HG03457 (cell line): Measurements from ENCODE around the gene KRT80.

ENCODE experiments used
- ATAC-seq: cut with Tn5 transposase; IDR thresholded peaks from one replicate; pipeline ENCODE4 v1.9.1; 2021; ENCODE audit warnings: moderate number of reproducible peaks; ENCODE audit not compliant: unreplicated experiment

The KRT80 gene

GRCh38 chr12:52199294-52199919 lies 7.6 kb upstream of the KRT80 start:
- ATAC-seq, result no peak

DNA sequence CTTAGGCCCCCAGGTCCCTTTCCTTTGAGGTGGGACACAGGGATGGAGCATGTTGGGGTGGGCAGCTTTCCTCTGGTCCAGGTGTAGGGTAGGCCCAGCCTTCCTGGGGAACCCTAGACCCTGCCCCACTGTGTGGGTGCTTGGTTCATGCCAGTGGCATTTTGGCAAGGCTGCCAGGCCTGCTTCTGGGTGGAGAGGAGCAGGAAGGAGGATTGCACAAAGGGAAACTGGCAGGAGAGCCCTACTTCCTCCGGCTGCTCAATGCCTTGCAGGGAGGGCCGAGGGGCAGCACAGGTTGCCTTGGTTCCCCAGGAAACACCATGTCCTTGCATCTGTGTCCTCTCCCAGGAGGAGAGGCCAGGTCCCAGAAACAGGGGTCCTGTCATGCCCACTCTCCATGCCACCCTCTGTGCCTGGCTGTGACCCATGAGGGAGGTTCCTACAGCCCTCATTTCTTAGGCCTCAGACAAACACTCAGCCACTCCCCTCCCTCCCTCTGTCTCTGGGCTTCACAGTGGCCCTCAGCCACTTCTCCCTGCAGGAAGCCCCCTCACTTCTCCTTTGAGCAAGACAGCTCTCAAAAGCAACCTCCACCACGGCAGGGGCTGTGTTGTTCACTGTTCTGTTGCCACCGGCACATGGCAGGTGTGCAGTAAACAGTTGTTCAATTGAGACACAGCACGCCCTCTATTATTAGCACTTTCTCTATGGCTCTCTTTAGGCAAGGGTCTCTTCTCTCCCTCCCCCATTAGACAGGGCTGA lies 6.8 kb upstream of the KRT80 start:
- no peak for ATAC-seq

DNA sequence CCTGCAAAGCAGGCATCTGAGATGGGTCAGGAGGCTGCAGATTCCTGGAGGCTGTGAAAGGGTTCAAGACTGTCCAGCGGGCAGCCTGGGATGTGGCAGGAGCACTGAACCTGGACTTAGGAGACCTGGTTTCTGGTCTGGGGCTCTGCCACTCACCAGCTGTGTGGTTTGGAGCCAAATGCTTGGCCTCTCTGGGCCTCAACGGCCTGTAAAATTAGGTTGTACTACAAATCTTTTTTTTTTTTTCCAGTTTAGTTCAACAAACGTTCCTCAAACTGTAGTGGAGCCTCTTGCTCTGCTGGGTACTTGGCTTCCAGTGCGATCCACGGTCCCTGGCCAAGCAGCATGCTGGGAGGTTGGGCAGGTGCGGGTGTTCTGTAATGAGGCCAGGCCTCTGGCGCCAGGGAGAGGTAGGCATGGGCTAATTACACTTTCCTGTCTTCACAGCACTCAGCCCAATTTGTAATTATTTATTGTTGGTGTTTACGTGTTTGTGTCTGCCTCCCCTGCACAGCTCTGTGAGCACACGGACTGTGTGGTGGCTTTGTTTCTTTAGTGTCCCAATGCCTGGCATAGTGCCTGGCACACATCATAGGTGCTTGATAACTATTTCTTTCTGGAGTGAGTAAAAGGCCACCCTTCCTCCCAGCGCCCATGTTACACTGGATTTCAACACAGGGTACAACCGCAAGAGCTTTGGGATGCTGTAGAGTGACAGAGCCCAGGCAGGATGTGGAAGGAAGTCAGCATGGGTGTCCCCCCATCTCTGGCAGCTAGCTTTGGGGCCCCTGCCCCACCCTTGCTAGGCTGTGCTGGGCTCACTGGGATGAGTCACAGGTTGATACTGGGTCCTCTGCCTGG lies 5.8 kb upstream of the KRT80 start:
- no peak for ATAC-seq

DNA sequence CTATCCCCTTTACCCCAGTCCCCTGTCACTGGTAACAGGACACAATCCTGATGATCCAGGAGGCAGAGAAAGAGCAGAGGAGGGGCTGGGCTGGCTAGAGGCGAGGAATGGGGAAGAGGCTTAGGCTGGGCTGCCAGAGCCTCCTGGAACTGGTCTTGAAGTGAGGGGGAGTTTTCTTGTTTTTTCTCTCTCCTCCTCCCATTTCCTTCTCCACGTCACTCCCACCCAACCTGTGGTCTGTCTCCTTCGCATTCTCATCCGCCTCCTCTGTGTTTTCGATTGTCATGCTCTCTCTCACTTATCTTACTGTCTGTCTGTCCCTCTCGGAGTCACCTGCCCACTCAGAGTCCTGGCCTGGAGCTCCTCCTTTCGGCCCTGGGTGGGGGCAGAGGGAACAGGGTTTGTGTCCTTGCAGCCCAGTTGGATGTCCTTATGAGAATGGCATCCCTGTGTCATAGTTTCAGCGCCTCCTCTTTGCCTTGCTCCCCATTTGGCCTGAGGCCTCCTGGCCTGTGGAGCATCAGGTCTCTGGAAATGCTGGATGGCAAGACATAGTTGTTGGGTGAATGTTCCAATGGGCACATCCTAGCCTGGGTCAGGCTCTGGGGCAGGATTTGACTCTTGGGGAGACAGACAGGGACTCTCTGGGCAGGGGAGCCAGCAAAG lies 3.4 kb upstream of the KRT80 start:
- no peak for ATAC-seq

DNA sequence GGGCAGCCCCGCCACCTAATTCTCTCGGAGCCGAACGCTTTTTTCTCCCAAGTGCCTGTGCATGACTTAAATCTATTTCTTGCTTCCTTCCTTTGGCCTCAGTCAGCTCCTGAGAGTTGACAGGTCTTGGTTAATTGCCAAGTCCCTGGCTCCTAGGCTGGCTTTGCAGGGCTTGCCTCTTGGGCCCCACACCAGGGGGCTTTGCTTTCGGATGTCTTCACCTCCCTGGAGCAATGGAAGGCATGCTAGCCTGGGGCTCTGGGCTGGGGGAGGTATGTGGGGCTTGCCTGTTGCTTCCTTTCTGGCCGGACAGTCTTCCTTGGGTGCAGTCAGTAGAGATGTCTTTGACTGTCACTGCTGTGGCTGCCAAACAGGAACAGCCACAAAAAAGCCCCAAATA lies 2.2 kb upstream of the KRT80 start:
- ATAC-seq, result no peak

DNA sequence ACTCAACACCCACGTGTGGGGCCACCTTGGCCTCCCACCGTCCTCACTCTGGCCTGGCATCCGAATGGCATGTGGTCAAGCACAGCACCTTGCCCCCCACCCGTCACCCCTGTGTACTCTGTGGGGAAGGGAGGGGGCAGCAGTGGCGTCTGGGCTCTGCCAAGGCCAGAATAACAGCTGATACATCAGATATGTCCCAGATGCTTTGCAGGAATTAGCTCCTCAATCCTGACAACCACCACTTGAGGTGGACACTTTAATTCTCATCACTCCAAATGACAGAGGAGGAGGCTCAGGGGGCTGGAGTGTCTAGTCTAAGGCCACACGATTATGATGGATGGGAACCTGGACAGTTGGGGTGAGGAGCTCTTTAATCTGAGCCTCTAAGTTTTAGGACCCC lies 1.7 kb upstream of the KRT80 start:
- no peak for ATAC-seq

DNA sequence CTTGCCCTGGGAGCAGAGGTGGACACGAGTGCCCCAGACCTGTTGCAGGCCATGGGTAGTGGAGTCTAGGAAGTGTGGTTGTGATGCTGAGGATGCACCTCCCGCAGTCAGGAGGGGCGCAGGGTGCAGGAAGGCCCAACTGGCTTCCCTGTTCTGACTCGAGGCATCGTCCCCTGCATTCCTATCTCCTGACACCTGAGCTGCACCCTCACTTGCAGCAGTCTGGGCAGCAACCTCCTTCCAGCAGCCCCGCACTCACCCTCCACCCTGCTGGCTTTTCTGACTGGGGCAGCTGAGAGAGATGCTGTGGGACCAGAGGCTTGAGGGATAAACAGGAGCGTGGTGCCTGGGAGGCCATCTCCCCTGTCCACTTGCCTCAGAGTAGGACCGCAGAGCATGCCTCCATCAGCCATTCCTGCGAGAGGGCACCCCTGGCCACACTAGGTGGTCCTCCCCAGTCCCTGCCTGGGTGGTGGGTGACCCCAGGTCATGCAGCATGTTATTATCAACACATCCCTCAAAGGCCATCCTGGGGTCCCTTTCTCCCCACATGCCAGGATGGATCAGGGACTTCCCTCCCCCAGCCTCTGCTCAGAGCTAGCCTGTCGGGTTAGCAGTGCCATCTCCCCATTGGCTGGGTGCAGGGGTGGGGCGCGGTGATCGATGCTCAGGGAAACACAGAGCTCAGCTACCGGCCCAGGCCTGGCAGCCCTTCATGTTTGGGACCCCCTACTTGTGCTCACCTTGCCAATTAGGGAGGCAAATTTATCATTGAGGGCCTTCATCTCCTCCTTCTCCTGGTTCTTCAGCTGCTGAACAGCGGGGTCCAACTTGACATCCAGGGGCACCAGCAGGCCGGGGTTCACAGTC lies 719 bp downstream of the KRT80 start:
- ATAC-seq, result no peak

GRCh38 chr12:52189376-52190174 lies 2.2 kb downstream of the KRT80 start:
- ATAC-seq, result no peak

DNA sequence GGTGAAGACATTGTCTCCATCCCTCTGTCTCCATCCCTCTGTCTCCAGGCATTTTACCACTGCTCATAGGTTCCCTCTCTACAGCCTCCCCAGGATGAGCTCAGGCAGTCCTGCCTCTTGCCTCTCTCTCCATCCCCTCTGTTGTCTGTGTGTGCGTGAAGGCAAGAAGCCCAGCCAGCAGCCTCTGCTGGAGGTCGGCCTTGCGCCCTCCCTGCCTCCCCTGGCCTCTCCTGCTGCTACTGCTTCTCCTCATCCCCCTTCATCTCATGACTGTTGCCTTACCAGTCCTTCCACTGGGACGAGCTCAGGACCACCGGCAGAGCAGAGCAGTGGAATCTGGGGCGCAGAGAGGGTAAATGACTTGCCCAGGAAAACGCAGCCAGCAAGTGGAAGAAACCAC lies 3.2 kb downstream of the KRT80 start:
- ATAC-seq, result no peak

DNA sequence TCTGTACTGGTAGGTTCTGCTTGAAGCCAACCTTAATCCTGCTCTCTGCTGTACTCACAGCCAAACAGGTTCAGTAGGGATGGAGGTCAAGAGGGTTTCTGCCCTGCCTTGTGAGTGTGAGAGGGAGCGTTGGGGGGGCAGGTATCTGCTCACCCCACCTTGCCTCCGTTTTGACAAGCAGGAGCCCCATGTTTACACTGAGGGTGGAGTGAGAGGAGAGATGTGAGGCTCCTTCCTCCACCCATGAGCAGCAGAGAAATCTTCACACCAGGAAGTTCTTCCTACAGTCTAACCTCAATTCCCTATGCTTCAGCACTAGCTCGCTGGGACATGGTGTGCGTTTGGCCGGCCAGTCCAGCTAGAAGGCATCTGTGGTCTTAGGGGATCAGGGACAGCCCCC lies 4.2 kb downstream of the KRT80 start:
- no peak for ATAC-seq

DNA sequence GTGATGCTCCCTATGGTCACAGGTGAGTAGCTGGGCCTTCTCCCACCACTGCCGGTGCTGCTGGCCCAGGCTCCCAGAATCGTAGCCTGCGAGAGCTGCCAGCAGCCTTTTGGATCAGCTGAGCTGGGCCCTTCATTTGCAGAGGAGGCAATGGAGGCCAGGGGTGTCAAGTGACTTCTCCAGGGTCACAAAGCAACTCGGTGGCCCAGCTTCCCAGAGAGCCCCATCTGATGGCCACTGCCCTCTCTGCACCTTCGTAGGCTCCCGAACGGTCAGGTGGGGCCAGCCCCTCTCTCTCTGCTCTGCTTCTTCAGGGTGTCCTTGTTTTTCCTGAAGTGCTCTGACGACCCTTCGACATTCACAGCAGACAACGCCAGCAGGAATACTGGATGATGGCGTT lies 4.6 kb downstream of the KRT80 start:
- no peak for ATAC-seq

- ATAC-seq, result no peak
These were observed 5.5 kb downstream of the KRT80 start for GRCh38 chr12:52186118-52186840.

DNA sequence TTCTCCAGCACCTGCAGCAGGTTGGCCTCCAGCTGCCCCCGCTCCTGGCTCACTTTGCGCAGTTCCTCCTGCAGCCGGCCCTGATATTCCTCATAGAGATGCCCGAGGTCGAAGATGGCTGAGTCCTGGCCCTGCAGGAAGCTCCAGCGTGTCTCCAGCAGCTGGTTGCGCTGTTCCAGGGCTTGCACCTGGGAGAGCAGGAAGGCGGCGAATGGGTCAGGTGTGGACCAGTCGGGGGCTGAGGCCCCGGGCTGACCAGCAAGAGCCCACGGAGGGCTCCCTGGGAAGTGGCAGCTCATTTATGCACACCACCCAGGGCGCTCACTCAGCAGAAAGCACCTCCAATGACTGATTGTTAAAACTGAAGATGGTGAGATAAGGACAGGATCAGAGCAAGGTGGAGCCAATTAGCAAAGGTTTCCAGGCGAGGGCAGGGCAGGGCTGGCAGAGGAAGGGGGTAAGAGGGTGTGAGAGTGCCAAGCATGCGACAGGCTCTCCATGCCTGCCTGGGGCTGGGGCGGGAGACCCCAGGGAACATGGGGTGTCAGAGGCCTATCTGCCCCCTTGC lies 6.3 kb downstream of the KRT80 start:
- no peak for ATAC-seq

DNA sequence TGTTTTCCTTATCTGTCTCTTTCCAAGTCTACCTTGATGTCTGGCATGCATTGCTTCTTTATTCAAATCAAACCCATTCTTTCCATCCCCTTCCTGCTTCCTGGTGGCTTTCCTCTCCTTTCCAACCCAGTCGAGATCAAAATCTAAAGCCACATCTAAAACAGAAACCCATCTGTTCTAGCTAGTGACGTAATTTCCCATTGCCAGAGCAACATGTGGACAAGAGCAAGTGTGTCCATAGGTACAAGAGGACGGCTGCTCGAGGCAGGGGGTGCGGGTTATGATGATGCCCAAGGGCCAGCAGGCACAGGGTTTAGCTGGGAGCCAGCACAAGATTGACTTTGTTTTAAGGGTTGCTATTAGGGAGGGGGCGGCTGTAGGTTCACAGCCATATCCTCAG lies 7.0 kb downstream of the KRT80 start:
- ATAC-seq, result no peak

DNA sequence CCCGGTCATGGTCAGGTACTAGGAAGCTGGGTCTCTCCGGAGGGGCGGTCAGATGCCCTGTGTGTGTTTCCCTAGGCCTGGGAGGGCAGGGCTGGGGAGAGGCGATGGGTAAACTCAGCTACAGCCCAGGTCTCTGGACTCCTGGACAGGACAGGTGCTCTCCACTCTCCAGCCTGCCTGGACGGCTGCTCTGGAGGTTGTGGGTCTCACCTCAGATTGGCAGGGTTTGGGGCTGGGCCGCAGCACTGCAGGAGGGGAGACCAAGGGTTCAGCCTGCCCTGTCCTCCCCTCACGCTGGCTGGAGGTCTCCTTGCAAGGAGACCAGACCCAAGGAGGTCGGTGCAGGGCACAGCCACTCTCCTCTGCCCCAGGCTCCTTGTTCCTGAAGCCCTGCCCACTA lies 7.8 kb downstream of the KRT80 start:
- no peak for ATAC-seq

GRCh38 chr12:52183544-52183910 lies 8.3 kb downstream of the KRT80 start:
- no peak for ATAC-seq

- no peak for ATAC-seq
These were observed 8.8 kb downstream of the KRT80 start for GRCh38 chr12:52182898-52183543.

GRCh38 chr12:52182384-52182783 lies 9.4 kb downstream of the KRT80 start:
- ATAC-seq, result no peak
